NB4 (cell line): Measurements from ENCODE around the gene ILF3.

Experiments
- TF ChIP-seq, protein P1 (sequence below): IDR thresholded peaks from 2 replicates; pipeline ENCODE4 v1.6.1; 2011; ENCODE audit warnings: low read depth, low read length
- TF ChIP-seq, protein P2 (sequence below): IDR thresholded peaks from one replicate; pipeline ENCODE4 v1.5.1; 2012; ENCODE audit warnings: low read depth, low read length

DNA sequence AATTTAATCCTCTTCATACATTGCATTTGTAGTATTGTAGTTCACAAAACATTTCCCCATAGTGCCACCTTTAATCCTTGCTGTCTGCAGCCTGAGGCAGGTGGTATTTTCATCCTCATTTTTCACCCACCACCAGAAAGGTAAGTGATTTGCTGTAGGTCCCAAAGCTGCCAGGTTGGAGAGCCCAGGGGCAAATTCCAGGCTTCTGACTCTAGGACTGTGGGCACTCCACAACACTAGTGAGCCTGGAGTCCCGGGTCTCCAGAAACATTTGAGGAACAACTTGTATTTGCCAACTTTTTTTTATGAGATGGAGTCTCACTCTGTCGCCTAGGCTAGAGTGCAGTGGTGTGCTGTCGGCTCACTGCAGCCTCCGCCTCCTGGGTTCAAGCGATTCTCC is 6.2 kb downstream of the ILF3 start:
- TF ChIP-seq, protein P1, sequence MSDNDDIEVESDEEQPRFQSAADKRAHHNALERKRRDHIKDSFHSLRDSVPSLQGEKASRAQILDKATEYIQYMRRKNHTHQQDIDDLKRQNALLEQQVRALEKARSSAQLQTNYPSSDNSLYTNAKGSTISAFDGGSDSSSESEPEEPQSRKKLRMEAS = no peak
- TF ChIP-seq, protein P2, sequence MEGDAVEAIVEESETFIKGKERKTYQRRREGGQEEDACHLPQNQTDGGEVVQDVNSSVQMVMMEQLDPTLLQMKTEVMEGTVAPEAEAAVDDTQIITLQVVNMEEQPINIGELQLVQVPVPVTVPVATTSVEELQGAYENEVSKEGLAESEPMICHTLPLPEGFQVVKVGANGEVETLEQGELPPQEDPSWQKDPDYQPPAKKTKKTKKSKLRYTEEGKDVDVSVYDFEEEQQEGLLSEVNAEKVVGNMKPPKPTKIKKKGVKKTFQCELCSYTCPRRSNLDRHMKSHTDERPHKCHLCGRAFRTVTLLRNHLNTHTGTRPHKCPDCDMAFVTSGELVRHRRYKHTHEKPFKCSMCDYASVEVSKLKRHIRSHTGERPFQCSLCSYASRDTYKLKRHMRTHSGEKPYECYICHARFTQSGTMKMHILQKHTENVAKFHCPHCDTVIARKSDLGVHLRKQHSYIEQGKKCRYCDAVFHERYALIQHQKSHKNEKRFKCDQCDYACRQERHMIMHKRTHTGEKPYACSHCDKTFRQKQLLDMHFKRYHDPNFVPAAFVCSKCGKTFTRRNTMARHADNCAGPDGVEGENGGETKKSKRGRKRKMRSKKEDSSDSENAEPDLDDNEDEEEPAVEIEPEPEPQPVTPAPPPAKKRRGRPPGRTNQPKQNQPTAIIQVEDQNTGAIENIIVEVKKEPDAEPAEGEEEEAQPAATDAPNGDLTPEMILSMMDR = no peak
